Spleen (tissue), 7 donors: ENCODE results near the gene HTR4.

Source experiments
- CTCF ChIP-seq, 11 experiments: fragments of 200-600 bp in 7 of 11; fragments of 450-650 bp in 4 of 11; sonication (generic) in 4 of 11; IDR thresholded peaks in 8 of 11; conservative IDR thresholded peaks in 3 of 11; 1 replicate in 7 of 11; 2 replicates in 4 of 11; pipeline versions ENCODE4 v1.4.0 to v1.8.0; 2016 to 2021; ENCODE audit warnings: antibody characterized with exemption in 11 of 11, inconsistent platforms in 4 of 11, mild to moderate bottlenecking in 1 of 11
- POLR2A ChIP-seq, 3 donors: fragments of 450-650 bp; IDR thresholded peaks; one replicate each; pipeline ENCODE4 v1.5.1; 2017; ENCODE audit warnings: antibody characterized with exemption in 3 of 3, mild to moderate bottlenecking in 1 of 3
- POLR2AphosphoS5 ChIP-seq, 3 donors: sonication (generic); formaldehyde crosslinking; IDR thresholded peaks; one replicate each; pipeline ENCODE4 v1.5.1; 2017; ENCODE audit warnings: antibody characterized with exemption in 3 of 3
- donor health status: DM: no; HTN: no; CAD: no; lungs with moderate emphysema.
- donor health status: DM: no; HTN: no; CAD: no.
- donor health status: DM: no; HTN: no; CAD: no.

- TF ChIP-seq CTCF (IDR thresholded peaks at IDR 0.05 in 8 of 11, conservative IDR thresholded peaks at IDR 0.05 in 3 of 11) (no peak), POLR2AphosphoS5 (IDR thresholded peaks at IDR 0.05) (no peak), POLR2A (IDR thresholded peaks at IDR 0.05) (no peak)
These were observed 29.3 kb upstream of the HTR4 start for GRCh38 chr5:148683651-148684050.
